HG02870 (cell line): Measurements from ENCODE around the gene QSOX1.

Experiments used
- ATAC-seq: cut with Tn5 transposase; IDR thresholded peaks from one replicate; pipeline ENCODE4 v1.9.1; 2021; ENCODE audit warnings: mild to moderate bottlenecking, moderate library complexity; ENCODE audit not compliant: unreplicated experiment

The QSOX1 gene

GRCh38 chr1:180248731-180249681 lies 94.3 kb downstream of the QSOX1 start:
- no peak for ATAC-seq

- ATAC-seq = no peak
Measured at GRCh38 chr1:180249725-180250498, 95.2 kb downstream of the QSOX1 start.

GRCh38 chr1:180250499-180250770 lies 95.8 kb downstream of the QSOX1 start:
- ATAC-seq = no peak

- no peak for ATAC-seq
Measured at GRCh38 chr1:180250883-180251509, 96.3 kb downstream of the QSOX1 start.

- ATAC-seq = no peak
Measured at GRCh38 chr1:180251526-180252305, 97.0 kb downstream of the QSOX1 start.

GRCh38 chr1:180252638-180253536 lies 98.2 kb downstream of the QSOX1 start:
- peak; percentile 68 for ATAC-seq
